GM20000 (cell line): ENCODE data around the gene ABCB10.

Experiments
- DNase-seq: peaks from one replicate; pipeline ENCODE4 v3.0.0; 2012; ENCODE audit warnings: low spot score
- CTCF ChIP-seq: IDR thresholded peaks from 2 replicates; pipeline ENCODE4 v1.5.1; 2012; ENCODE audit warnings: mild to moderate bottlenecking, control low read depth; ENCODE audit errors: extremely low read depth, missing control alignments

The ABCB10 gene

DNA sequence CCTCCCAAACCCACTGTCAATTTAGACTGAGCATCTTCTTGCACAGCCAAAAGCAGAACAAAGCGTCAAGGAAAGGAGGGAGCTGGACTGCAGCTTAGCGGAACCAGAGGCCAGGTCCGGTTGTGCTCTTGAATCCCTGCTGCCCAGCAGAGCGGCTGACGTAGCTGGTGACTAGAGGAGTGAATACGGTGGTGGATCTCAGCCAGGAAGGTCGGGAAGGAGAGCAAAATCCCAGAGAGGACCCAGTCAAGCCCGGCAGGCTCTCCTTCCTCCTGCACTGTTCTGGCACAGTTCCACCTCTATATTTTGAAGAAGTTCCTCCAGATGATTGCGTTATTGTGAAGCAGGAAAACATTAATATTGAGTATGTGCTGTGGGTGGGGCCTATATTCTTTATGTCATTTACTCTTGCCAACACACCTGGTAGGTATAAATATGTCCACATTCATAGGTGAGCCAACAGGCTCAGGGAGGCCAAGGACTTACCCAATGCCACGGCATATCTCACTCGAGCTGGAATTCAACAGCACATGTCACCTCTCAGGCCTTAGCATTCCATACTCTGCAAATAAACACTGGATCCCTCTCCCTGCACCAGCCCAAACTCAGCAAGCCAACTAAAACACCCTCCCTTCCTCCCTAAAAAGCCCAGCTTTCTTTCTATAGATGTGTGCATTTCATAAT, 23.6 kb upstream of the ABCB10 start:
- DNase-seq: no peak
- TF ChIP-seq CTCF: no peak

- no peak for DNase-seq
- TF ChIP-seq CTCF: no peak
These were observed 23.0 kb upstream of the ABCB10 start for GRCh38 chr1:229581485-229581884.

- peak; percentile 59 for DNase-seq
- TF ChIP-seq CTCF: no peak
These were observed 20.7 kb upstream of the ABCB10 start for GRCh38 chr1:229579059-229579673.

- DNase-seq: no peak
- no peak for TF ChIP-seq CTCF
These were observed 19.9 kb upstream of the ABCB10 start for GRCh38 chr1:229578168-229579058.

DNA sequence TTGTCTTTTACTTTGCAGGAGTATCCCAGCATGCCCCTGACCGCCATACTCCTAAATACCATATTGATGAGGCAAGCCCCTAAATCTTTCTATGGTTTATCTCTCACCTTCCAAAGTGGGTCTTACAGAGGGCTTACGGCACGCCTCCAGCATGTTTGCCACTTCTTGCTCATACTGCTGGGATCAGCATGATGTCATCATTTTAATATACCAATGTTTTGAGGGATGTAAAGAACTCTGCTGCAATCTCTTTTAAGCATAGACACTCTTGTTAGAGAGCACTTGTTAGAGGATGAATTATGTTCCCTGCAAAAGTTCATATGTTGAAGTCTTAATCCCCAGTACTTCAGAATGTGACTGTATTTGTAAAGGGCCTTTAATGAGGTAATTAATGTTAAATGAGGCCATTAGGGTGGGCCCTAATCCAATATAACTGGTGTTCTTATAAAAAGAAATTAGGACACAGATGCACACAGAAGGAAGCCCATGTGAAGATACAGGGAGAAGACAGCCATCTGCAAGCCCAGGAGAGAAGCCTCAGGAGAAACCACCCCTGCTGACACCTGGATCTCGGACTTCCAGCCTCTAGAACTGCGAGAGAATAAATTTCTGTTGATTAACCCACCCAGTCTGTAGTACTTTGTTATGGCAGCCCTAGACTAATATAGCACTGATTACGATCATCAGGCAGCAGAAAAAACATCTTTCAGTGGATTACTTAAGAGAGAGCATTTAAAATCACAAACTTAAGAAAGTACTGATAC, 16.4 kb upstream of the ABCB10 start:
- TF ChIP-seq CTCF: no peak

DNA sequence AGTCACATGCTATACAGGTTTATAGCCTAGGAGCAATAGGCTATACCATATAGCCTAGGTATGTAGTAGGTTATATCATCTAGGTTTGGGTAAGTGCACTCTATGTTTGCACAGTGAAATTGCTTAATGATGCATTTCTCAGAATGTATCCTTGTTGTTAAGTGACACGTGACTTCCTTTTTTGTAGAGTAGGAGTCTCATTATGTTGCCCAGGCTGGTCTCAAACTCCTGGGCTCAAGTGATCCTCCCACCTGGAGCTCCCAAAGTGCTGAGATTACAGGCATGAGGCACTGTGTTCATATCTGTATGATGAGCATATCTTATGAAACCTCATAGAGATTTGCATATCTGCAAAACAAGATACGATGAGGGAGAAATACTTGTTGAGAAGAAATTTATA, 13.8 kb upstream of the ABCB10 start:
- no peak for TF ChIP-seq CTCF
- DNase-seq: no peak

More for the DNA sequence above, 16.4 kb upstream of the ABCB10 start:
- DNase-seq: no peak
